ENCODE results near the gene IER5. TPM values are rescaled to one million over a fixed set of nuclear protein-coding genes. Genes with fewer than 3 reads are reported as not detected.

Gene IER5
- total RNA-seq, 1 experiment from 2014 or later: 21.2 TPM

- BruUV-seq (replicated peaks): no TSS peak
- no peaks in the 10 kb centered on the region for H3K79me2 ChIP-seq (ENCODE audit: low read depth)
- no peak overlapping the region for H2AFZ ChIP-seq
- no peaks in the 10 kb centered on the region for H3K9me2 ChIP-seq (ENCODE audit: insufficient read depth)
- H4K20me1 ChIP-seq (ENCODE audit: insufficient read depth): no peaks in the 10 kb centered on the region
- H3K27ac ChIP-seq: peak overlapping the region; percentile 91
- H3K36me3 ChIP-seq (ENCODE audit: low read depth): no peaks in the 10 kb centered on the region
- no peak for DNase-seq
- ChIA-PET POLR2A (ENCODE audit: unreplicated experiment) (interaction anchor here (0.6 kb wide), 1 partner anchor 12 kb away, joined by 3 read pairs; no protein-coding TSS in a partner anchor), CTCF (no interaction called here)
- peaks cover 66% of the 10 kb centered on the region for H3K4me1 ChIP-seq (replicated peaks; ENCODE audit: insufficient read depth)
- no peaks in the 10 kb centered on the region for H3K27me3 ChIP-seq (ENCODE audit: insufficient read depth, low read depth)
- no peaks in the 10 kb centered on the region for H3K9me3 ChIP-seq (ENCODE audit: insufficient read depth, low read depth)
- intact Hi-C loops (cut with micrococcal nuclease; ENCODE audit: unreplicated experiment): no loop called here
- no peak for TF ChIP-seq CTCF (conservative IDR thresholded peaks at IDR 0.05)
- no peak for TF ChIP-seq EZH2 (IDR thresholded peaks at IDR 0.05; ENCODE audit: low read depth)
- 0 out of 2 replicates have a peak overlapping the region, but pooled peaks have one; percentile 46 for H3K4me2 ChIP-seq
- H3K4me3 ChIP-seq: no peak overlapping the region
- peaks cover 44% of the 10 kb centered on the region for H3F3A ChIP-seq (ENCODE audit: insufficient read depth, low read depth)
Measured at GRCh38 chr1:181128592-181129497, 40.3 kb downstream of the IER5 start.

- Histone ChIP-seq H3K79me2 (ENCODE audit: low read depth) (no peaks in the 10 kb centered on the region), H2AFZ (no peak overlapping the region), H3K4me2 (no peak overlapping the region), H4K20me1 (ENCODE audit: insufficient read depth) (no peaks in the 10 kb centered on the region), H3K27me3 (ENCODE audit: insufficient read depth, low read depth) (no peaks in the 10 kb centered on the region), H3K9me3 (ENCODE audit: insufficient read depth, low read depth) (no peaks in the 10 kb centered on the region), H3F3A (ENCODE audit: insufficient read depth, low read depth) (peaks cover 51% of the 10 kb centered on the region), H3K36me3 (ENCODE audit: low read depth) (no peaks in the 10 kb centered on the region), H3K4me3 (no peak overlapping the region), H3K9me2 (ENCODE audit: insufficient read depth) (no peaks in the 10 kb centered on the region), H3K27ac (no peak overlapping the region), H3K4me1 (replicated peaks; ENCODE audit: insufficient read depth) (peaks cover 74% of the 10 kb centered on the region)
- ChIA-PET POLR2A (ENCODE audit: unreplicated experiment) (no interaction called here), CTCF (no interaction called here)
- no peak for DNase-seq
- TF ChIP-seq EZH2 (IDR thresholded peaks at IDR 0.05; ENCODE audit: low read depth) (no peak), CTCF (conservative IDR thresholded peaks at IDR 0.05) (no peak)
- intact Hi-C loops (cut with micrococcal nuclease; ENCODE audit: unreplicated experiment): no loop called here
- BruUV-seq (replicated peaks): no TSS peak
Measured at GRCh38 chr1:181129771-181130606, 41.5 kb downstream of the IER5 start.

- intact Hi-C loops (cut with micrococcal nuclease; ENCODE audit: unreplicated experiment): no loop called here
- Histone ChIP-seq H3K9me3 (ENCODE audit: insufficient read depth, low read depth) (no peaks in the 10 kb centered on the region), H3F3A (ENCODE audit: insufficient read depth, low read depth) (peaks cover 51% of the 10 kb centered on the region), H3K9me2 (ENCODE audit: insufficient read depth) (no peaks in the 10 kb centered on the region), H3K4me3 (no peak overlapping the region), H3K4me1 (replicated peaks; ENCODE audit: insufficient read depth) (peaks cover 74% of the 10 kb centered on the region), H3K4me2 (no peak overlapping the region), H3K27ac (no peak overlapping the region), H3K36me3 (ENCODE audit: low read depth) (no peaks in the 10 kb centered on the region), H2AFZ (no peak overlapping the region), H3K79me2 (ENCODE audit: low read depth) (no peaks in the 10 kb centered on the region), H4K20me1 (ENCODE audit: insufficient read depth) (no peaks in the 10 kb centered on the region), H3K27me3 (ENCODE audit: insufficient read depth, low read depth) (no peaks in the 10 kb centered on the region)
- ChIA-PET POLR2A (ENCODE audit: unreplicated experiment) (interaction anchor here (0.6 kb wide), 1 partner anchor 27 kb away, joined by 8 read pairs; no protein-coding TSS in a partner anchor), CTCF (no interaction called here)
- no peak for DNase-seq
- TF ChIP-seq EZH2 (IDR thresholded peaks at IDR 0.05; ENCODE audit: low read depth) (no peak), CTCF (conservative IDR thresholded peaks at IDR 0.05) (no peak)
- BruUV-seq (replicated peaks): no TSS peak
Measured at GRCh38 chr1:181131255-181131941, 42.9 kb downstream of the IER5 start.

Data from PC-9 (cell line).